Mammary epithelial cell (primary cell): ENCODE measurements around the gene CDKN2A.

Experiments used
- EZH2 ChIP-seq: IDR thresholded peaks from 2 replicates; pipeline ENCODE4 v1.6.1; 2012; ENCODE audit warnings: low read length, inconsistent platforms, borderline replicate concordance
- TF ChIP-seq, protein P1 (sequence below), 2 donors: IDR thresholded peaks in 1 of 2; conservative IDR thresholded peaks in 1 of 2; 2 replicates each; pipeline ENCODE4 v1.5.1; 2011 to 2012; ENCODE audit warnings: inconsistent platforms in 2 of 2, low read length in 2 of 2, mild to moderate bottlenecking in 2 of 2, control low read depth in 1 of 2, low read depth in 1 of 2; ENCODE audit not compliant: insufficient read depth in 1 of 2; ENCODE audit errors: extremely low read depth in 1 of 2

DNA sequence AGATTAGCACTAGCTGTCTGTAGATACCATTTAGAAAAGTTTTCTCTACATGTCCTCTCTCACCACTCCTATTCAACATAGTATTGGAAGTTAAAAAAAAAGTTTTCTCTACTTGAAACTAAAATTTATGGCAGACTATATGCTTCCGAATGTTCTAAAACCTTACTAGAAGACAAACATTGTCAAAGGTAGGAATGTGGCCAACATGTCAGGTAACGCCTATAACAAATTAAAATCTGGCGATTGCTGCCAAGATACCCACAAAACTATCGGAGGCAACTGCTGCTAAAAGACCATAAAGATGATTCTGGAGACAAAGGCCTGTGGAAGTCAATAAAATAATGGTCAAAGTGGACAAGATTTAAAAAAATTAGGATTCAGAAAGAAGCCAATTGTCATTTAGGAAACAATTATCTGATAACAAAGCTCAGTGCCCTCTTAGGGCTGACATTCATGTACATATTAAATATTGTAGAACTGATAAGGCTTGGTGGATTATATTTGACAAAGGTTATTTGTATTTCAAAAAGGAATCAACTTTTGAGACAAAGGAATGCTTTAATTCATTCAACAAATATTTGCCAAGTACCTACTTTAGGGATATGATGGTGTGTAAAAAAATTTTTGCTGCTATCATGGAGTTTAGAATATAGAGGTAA is 52.7 kb downstream of the CDKN2A start:
- TF ChIP-seq, protein P1, sequence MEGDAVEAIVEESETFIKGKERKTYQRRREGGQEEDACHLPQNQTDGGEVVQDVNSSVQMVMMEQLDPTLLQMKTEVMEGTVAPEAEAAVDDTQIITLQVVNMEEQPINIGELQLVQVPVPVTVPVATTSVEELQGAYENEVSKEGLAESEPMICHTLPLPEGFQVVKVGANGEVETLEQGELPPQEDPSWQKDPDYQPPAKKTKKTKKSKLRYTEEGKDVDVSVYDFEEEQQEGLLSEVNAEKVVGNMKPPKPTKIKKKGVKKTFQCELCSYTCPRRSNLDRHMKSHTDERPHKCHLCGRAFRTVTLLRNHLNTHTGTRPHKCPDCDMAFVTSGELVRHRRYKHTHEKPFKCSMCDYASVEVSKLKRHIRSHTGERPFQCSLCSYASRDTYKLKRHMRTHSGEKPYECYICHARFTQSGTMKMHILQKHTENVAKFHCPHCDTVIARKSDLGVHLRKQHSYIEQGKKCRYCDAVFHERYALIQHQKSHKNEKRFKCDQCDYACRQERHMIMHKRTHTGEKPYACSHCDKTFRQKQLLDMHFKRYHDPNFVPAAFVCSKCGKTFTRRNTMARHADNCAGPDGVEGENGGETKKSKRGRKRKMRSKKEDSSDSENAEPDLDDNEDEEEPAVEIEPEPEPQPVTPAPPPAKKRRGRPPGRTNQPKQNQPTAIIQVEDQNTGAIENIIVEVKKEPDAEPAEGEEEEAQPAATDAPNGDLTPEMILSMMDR (conservative IDR thresholded peaks at IDR 0.05 in 1 of 2, IDR thresholded peaks at IDR 0.05 in 1 of 2; ENCODE audit: extremely low read depth in 1 of 2, insufficient read depth in 1 of 2, low read depth in 1 of 2, low read length in 2 of 2) = no peak
- no peak for TF ChIP-seq EZH2
